PC-3 (cell line): ENCODE data around the gene PRDM5.

Experiments
- EZH2 ChIP-seq: fragments of 300-600 bp; sonication (generic); IDR thresholded peaks from one replicate; pipeline ENCODE4 v1.6.1; 2017; ENCODE audit warnings: antibody characterized with exemption, mild to moderate bottlenecking, low read length; ENCODE audit not compliant: unreplicated experiment
- TF ChIP-seq, protein P1 (sequence below): fragments of 300-600 bp; sonication (generic); conservative IDR thresholded peaks from 2 replicates; pipeline ENCODE4 v1.5.1; 2017; ENCODE audit warnings: antibody characterized with exemption, low read depth, mild to moderate bottlenecking, low read length

DNA sequence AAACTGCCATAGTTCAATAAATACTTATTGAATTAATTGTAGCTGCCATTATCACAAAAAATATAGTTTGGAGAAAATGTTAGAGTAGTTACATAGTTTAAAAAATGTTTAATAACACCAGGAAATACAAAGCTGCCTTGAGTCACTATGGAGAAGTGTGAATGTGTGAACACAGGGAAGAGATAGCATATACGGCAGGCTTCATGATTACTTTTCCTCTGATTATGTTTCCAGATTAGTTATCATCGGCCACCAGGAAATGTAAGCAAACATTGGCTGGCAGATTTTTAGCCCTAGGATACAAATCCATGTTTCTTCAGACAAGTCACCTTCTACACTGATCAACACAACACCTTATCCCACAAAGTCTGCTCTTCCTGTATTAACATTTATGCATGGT is 4.4 kb downstream of the PRDM5 start:
- TF ChIP-seq, protein P1, sequence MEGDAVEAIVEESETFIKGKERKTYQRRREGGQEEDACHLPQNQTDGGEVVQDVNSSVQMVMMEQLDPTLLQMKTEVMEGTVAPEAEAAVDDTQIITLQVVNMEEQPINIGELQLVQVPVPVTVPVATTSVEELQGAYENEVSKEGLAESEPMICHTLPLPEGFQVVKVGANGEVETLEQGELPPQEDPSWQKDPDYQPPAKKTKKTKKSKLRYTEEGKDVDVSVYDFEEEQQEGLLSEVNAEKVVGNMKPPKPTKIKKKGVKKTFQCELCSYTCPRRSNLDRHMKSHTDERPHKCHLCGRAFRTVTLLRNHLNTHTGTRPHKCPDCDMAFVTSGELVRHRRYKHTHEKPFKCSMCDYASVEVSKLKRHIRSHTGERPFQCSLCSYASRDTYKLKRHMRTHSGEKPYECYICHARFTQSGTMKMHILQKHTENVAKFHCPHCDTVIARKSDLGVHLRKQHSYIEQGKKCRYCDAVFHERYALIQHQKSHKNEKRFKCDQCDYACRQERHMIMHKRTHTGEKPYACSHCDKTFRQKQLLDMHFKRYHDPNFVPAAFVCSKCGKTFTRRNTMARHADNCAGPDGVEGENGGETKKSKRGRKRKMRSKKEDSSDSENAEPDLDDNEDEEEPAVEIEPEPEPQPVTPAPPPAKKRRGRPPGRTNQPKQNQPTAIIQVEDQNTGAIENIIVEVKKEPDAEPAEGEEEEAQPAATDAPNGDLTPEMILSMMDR: no peak
- no peak for TF ChIP-seq EZH2
